Stimulated activated CD4-positive, alpha-beta T cell treated with anti-CD3 and anti-CD28 coated beads, Interleukin-4, amount 100 ng/mL, for 4 hours (primary cell): ENCODE data around the gene MED10.

ENCODE experiments used
- DNase-seq, 2 experiments: peaks; one replicate each; pipeline ENCODE4 v3.0.0-alpha.2; 2020

MED10 gene, protein sequence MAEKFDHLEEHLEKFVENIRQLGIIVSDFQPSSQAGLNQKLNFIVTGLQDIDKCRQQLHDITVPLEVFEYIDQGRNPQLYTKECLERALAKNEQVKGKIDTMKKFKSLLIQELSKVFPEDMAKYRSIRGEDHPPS

DNA sequence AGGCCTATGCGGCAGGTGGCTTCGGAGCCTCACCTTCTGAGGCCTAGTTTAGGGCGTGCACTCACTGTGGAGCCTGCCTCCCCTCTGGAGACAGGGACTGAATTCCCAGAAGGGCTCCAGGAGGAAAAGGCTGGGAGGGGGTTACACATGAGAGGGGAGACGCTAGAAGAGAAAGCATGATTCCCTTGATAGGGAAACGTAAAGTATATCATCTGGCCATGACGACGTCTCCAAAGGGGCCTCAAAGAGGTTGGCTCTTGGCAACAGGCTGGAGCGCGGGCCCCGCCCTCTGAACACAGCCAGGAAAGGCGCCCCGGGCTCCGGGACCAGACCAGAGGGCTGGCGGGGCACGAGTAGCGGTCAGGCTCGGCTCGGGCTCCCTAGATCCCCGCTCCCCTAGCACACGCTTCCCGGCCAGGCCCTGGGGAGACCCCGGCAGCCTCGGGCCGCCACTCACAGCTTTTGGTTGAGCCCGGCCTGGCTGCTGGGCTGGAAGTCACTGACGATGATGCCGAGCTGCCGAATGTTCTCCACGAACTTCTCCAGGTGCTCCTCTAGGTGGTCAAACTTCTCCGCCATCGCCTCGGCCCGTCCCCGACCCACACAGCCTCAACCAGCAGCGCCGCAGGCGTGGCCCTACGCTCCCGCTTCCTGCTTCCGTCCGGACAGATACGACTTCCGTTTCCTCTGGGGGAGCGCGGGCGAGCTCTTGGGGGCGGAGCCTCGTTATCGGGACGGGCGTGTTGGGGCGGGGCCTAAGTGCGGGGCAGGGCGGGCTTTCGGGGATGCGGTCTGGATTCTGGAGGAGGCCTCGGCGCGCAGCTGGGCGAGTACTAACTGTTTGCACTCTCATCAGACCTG, at the start of gene MED10:
Gene MED10 (minus strand): TSS at position 643 of the 861 bp plus-strand sequence. CDS start 64 bp downstream, at position 579.
- peak; percentile 94 to 96 for DNase-seq

DNA sequence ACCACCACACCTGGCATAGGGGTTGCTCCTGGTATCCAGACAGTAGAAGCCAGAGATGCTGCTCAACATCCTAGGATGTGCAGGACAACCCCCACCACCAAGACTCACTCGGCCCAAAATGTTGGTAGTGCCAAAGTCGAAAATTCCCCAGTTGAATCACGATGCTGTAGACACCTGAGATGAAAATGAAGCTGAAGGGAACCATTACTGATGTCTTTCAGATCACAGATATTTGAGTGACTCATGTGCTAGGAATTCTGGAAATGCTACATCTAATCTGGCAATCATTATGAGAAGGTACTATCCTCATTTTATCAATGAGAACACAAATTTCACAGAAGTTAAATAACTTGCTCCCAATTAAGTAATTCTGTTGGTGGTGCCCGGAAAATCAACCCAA, 49.3 kb upstream of the MED10 start:
- no peak for DNase-seq

DNA sequence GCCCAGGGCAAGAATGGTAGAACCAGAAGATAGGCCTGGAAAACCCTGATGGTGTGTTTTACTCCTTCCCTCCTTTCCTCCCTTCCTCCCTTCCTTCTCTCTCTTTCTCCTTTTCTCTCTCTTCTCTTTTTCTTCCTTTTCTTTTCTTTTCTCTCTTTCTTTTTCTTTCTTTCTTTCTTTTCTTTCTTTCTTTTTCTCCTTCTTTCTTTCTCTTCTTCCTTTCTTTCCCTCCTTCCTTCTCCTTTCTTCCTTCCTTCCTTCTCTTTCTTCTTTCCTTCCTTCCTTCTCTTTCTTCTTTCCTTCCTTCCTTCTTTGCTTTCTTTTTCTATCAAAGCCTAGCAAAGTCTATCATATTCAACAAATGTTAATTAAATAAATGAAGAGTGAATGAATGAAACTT, 46.4 kb upstream of the MED10 start:
- DNase-seq = no peak

DNA sequence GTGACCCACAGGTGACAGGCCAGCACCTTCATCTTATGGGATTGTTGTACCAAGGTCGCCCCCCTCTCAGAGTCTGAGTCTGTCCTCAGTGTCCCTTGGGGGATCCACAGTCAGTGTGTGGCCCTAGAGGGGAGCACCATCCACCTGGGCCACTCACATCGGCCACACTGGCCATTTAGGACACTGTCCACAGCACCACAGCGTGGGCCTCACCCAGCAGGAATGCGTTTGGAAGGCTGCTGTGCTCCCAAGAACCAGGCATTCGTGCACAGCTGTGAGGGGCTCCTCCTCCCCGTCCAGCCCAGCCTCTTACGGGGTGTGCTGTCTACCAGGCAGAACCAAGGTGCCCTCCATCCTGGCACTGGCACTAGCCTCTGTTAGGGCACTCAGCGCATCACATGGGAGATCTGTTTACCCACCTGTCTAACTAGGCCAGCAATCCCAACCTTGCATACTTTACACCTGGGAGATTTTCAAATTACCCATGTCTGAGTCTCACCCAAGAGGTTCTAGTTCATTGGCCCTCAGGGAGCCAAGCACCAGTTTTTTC, 45.8 kb upstream of the MED10 start:
- DNase-seq = no peak

DNA sequence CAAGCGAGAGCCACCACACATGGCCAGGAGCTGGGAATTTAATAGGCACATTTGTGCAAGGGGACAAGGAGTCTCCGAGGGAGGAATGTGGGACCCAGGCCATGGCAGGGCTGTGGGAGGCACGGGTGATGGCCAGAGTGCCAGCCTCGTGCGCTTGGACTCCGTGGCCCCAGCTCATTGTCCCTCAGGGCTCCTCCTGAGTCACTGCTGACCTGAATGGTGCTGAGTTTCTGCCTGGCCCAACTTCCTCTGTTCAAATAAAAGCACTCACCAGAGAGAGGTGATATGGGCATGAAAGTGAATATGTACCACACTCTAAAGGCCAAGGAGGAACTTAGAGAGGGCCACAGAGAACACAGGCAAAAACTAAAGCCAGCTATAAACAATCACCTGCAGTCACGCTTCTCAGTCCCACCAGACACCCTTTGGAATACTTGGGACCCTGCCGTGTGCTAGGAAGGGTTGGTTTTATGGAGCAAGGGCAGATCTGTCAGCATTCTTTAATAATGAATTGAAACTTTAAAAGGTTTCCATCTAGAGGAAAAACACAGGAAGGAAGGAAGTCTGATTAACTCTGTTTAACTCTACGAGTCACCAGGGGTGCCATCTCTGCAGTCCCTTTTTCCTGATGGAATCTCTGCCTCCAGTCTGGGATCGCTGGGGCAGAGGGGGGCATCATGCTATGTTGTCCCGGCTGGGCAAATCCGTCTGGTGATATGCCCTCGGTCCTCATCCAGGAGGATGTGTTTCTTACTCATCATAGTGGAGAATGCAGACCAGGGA, 45.2 kb upstream of the MED10 start:
- no peak for DNase-seq

DNA sequence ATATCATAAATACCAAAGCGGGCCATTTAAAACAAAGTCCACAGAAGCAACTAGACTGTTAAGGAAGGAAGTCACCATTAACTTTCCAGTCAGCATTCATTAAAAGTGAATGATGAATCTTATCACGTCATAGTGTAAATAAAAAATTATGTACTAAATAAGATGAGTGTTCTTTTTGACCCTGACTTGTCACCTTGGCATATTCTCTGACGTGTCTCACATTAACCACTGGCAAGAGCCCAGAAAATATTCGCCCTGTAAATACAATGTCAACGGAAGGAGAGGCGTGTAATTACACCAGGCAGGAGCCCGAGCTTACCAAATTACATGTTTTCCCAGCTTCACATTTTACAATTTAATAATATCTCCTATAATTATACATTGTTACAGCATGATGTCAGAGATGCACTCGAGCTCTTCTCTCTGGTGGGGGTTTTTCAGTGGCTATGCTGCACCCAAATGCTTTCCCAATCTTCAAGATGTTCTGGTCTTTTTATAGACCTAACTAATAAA, 41.0 kb upstream of the MED10 start:
- DNase-seq = no peak

DNA sequence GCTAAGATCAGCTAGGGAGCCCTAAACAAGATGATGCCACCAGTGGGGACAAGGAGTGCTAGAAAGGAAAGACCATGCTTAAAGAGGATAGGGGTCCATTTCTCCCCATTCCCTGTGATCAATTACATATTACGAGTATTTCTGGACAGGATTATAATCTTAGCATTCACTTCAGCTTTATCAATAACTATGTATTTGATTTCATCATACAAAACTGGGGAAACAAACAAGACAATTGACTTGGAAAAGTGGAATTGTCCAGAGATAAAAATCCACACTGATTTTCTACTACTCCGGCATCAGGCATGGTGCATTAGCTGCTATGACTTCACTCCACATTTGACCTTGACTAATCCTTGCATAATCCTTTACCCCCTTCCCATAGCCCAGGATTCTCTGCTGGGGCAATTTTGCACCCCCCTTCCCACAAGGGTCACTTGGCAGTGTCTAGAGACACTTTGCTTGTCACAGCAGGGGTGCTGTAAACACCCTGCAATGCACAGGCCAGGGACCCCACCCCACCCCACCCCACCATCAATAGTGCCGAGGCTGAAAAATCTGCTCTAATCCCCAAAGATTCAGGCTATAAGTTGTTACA, 40.4 kb upstream of the MED10 start:
- no peak for DNase-seq

DNA sequence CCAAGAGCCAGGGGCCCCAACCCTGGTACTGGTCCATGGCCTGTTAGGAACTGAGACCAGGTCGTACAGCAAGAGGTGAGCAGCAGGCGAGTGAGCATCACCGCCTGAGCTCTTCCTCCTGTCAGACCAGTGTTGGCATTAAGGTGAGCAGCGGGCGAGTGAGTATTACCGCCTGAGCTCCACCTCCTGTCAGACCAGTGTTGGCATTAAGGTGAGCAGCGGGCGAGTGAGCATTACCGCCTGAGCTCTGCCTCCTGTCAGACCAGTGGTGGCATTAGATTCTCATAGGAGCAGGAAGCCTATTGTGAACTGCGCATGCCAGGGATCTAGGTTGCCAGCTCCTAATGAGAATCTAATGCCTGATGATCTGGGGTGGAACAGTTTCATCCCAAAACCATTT, 39.3 kb upstream of the MED10 start:
- DNase-seq = no peak

DNA sequence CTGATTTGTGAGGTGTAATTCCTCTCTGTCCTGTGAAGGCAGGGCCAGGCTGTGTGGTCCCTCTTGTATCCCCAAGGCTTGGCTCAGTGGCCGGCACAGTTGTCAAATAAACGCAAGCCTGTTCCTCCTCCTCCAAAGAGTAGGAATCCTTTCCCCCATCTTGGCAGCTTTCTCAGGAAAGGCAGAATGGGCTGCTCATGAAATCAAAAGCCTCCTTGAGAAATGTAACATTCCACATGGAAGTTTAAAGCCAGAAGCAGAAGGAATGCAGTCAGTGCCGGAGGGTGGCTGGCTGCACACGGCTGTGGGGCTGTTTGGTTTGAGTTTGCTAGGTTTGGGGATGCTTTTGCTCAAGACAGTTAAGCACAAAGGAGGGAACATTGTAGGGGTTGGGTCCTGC, 34.5 kb upstream of the MED10 start:
- no peak for DNase-seq

DNA sequence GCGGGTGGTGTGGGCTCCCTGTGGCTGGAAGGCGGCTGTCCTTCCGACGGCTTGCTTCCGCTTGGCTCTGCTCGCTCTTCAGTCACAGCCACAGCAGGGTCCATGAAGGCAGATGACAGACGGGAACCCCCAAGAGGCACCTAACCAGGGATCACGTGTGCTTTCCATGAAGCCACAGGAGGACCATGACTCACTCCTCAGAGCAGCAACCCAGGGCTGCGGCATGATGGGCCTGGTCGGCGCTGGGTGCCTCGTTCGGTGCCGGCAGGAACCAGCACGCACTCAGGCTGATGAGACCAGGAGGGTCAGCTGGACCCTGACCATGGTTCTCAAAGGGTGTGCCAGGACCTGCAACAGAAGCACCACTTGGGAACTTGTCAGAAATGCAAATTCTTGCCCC, 32.8 kb upstream of the MED10 start:
- no peak for DNase-seq

DNA sequence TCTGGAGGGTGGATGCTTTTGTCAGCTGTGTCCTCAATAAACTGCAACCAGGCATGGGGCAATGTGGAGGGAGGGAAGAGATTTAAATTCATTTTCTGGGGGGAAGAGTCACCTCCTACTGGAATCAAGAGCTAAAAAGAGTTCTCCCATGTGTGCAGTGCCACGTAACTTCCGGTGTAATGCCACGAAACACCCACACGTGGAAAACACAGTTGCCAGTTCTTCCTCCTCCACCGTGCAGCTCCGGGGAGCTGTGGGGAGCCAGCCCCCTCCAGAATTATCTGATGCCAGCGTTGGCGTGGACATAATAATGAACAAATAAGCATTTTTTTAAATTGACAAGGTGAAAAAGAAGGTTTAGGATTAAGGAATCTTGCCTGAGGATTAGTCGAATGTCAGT, 32.1 kb upstream of the MED10 start:
- DNase-seq = no peak

DNA sequence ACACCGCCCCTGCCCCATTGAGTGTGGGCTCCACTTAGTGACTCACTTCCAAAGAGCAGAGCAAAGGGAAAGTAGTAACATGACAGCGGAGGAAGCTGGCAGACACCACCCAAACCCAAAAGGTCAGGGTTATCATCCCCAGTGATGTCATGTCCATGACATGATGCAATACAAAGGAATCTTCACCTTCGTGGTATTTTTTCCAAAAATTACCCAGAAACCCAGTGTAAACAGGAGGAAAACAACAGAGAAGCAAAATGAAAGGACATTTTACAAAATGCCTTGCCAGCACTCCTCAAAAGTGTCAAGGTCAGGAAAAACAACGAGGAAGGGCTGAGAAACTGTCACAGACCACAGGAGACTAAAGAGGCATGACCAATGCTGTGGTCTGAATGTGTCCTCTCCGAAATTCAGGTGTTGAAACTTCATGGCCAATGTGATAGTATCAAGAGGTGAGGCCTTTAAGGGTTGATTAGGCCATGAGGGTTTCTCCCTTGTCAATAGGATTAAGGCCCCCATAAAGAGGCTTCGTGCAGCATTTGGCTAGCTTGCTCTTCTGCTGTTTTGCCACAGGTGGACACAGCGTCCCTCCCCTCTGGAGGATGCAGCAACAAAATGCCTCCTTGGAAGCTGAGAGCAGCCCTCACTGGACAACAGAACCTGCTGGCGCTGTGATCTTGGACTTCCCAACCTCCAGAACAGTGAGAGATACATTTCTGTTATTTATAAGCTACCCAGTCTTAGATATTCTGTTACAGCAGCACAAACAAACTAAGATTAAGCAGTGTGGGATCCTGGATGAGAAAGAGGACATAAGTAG, 30.5 kb upstream of the MED10 start:
- DNase-seq = no peak

DNA sequence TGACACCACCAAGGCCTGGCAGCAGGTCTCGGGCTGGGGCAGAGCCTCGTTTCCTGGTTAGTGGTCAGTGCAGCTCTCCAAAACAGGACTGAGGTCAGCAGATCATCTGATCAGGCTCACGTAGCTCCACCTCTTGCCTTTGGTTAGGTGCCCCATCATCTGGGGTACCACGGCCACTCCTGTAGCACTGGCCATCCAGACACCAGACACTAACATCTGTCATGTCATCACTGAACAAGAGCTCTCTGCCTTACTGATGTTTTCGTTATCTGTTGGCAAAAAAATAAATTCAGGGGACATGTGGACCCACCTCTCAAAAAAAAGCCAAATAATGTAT, 29.9 kb upstream of the MED10 start:
- DNase-seq = no peak

DNA sequence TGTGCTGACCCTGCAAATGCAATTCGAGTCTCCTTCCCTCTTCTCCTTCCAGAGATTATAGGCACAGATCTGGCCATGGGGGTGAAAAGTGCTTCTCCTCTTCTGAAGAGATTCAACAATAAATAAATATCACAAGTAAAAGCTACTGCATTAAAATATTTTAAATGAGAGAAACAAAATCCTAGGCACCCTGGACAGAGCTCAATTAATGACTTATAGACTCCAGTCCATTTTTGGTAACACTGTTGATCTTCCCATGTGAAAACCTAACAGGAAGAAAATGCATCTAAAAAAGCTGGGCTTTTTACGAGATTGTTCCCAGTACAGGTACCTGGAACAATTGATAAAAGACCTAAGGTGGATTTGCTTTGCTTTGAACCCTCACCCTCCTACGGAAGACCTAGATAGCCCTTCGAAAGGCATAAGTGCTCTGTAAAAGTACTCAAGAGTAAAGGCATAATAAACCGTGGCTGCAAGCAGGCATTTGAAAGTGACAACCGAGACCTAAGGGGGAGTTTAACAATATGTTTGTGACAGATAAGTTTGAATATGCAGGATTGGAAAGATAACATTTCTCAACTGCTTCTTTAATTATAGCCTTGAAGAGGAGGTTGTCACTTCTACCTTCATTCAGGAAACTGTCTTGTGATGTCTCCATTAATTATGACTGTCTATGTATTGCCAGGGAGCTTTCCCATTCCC, 29.4 kb upstream of the MED10 start:
- no peak for DNase-seq

DNA sequence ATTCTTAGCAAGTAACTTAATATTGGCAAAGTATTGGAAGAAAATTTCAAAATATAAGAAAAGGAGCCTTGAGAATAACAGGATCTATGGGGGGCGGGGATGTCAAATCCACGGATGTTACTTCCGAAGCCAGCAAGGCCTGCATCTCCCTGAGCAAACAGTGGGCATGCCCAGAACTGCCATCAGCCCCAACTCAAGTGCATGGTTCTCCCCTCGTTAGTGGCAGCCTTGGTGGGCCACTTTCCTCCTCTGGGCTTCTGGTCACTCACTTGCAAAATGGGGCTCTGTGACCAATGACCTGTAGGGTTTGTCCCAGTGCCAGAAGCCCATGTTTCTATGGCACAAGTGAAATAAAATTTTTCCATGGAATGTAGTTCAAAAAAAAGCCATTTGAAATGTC, 27.2 kb upstream of the MED10 start:
- DNase-seq = no peak

DNA sequence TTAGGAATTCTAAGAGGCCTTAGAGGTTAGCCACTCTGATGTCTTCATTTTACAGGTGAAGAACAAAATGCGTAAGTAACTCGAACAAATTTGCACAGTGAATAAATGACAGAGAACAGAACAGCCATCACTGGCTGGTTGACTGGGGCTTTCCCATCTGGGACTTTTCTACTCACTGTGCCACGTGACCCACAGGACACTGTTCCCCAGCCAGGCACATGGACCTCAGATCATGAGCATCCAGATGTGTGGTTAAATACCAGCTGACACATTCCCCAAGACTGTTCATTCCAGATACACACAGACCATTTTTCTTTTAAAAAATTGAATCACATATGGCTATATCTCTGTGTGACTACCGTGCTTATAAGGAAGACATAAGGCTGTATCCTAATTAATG, 25.8 kb upstream of the MED10 start:
- DNase-seq = no peak

DNA sequence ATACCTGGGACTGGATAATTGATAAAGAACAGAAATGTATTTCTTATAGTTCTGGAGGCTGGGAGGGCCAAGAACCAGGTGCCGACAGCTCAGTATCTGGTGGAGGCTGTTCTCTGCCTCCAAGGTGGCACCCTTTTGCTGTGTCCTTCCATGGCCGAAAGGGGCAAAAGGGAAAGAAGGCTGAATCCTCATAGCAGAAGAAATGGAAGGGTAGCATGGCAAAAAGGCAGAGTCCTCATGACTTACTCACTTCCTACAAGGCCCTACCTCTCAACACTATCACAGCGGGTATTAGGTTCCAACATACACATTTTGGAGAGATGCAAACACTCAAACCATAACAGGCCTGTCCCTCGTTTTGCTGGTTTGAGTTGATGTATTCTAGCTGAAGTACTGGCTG, 25.1 kb upstream of the MED10 start:
- no peak for DNase-seq

DNA sequence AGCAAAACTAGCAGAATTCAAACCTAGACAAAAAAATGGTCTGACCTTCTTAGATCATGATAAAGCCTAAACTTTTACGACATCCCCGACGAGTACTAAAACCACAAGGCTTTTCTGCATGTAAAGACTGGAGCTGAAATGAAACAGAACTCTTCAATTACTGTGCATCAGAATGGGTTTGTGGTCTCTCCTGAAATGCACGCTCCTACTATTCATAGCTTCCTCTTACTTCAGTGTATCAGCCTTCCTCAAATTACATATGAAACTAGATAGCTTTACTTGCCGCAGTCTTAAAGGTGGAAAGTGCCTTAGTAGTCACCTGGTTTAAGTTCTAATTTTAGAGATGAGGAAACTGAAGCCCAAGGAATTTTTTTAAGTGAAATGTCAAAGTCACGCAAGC, 24.6 kb upstream of the MED10 start:
- DNase-seq = no peak

DNA sequence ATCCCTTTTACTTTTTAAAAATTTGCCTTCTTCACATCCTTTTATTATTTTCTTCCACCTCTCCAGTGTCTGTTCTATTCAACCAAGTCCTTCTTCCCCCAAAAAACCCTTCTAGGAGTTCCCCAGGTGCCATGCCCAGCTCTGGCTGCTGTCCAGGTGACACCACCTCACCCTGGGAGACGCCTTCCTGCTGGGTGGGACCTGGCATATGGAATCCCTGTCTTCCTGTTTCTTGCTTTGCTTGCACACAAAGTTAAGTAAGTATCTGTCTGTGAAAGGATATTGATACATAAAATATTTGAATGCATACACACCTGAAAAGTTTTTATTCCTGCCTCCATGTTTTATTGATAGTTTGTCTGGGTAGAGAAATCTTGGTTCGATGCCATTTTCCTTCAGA, 23.1 kb upstream of the MED10 start:
- no peak for DNase-seq

DNA sequence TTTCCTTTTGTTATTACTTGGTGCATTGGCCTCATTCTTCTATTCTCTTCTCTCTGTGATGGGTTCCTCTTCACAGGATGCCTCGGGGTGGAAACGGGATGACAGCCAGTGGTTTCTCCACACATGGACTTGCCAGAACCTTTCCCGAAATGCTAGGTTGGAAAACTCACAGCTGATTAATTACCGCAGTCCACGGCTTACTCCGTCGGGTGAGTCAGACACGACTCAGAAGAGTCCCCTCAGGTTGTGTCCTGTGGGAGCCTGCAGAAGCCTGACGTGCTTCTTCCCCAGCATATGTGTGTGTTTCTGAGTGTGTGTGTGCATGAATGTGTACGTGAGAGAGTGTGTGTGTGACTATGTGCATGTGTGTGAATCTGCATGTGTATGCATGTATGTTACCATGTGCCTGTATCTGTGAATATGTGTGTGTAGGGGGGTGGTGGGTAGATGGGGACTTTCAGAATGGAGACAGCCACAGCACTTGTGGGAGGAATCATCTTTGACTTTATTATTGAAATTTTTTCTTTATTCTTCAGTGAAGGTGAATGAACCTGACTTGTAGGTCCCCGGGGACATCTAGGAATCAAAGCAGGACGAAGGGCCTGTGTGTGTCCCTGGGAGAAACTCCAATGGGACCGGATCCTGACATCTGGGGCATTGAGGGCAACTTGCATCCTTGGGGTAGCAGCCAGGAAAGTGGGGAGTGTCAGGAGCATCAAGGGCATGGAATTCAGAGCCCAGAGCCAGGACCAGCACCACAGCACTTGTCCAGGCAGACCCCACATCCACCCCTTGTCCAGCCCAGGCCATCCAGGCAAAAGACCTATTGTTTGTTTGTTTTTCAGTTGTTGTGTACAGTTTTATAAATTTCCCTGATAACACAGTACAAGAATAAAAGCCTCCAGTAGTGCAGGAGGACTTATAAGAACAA, 21.9 kb upstream of the MED10 start:
- DNase-seq = no peak
